Bronchial epithelial cell (primary cell): ENCODE results near the gene MAMLD1. TPM values are rescaled to one million over a fixed set of nuclear protein-coding genes. Genes with fewer than 3 reads are reported as not detected.
A peak's percentile ranks its signal among the peaks of the same experiment; 100 is the strongest.

Source experiments
- DNase-seq: peaks from one replicate; pipeline ENCODE4 v3.0.0-alpha.2; 2010; ENCODE audit warnings: low read depth
- FAIRE-seq: peaks from 2 replicates; lab custom pipeline; 2011; peaks lifted over from hg19 to GRCh38; lab: Jason Lieb, UNC
- H3K27me3 ChIP-seq: 2 replicates; pipeline ENCODE4 v1.5.1; 2011; ENCODE audit warnings: low read length; ENCODE audit not compliant: control insufficient read depth, insufficient read depth
- H3K36me3 ChIP-seq: 2 replicates; pipeline ENCODE4 v1.5.1; 2011; ENCODE audit warnings: low read length; ENCODE audit not compliant: control insufficient read depth, insufficient read depth
- H3K4me3 ChIP-seq: 2 replicates; pipeline ENCODE4 v1.5.1; 2011; ENCODE audit warnings: mild to moderate bottlenecking, low read depth, low read length, control low read depth
- total RNA-seq: library from RNA; depleted of rRNA; stranded (reverse); fragments of >200 nt; gene quantifications from 2 replicates; pipeline ENCODE4 v1.2.1, GENCODE V29; 2014
- TF ChIP-seq, protein P1 (sequence below): IDR thresholded peaks from 2 replicates; pipeline ENCODE4 v1.5.1; 2011; ENCODE audit warnings: mild to moderate bottlenecking, moderate library complexity, low read length, control low read depth, inconsistent platforms; ENCODE audit not compliant: insufficient read depth, severe bottlenecking

MAMLD1 gene
- total RNA-seq, 1 donor from 2014 or later: under 0.01 TPM

- Histone ChIP-seq H3K27me3 (no peaks in the 10 kb centered on the region), H3K4me3 (no peak overlapping the region), H3K36me3 (no peaks in the 10 kb centered on the region)
- TF ChIP-seq, protein P1, sequence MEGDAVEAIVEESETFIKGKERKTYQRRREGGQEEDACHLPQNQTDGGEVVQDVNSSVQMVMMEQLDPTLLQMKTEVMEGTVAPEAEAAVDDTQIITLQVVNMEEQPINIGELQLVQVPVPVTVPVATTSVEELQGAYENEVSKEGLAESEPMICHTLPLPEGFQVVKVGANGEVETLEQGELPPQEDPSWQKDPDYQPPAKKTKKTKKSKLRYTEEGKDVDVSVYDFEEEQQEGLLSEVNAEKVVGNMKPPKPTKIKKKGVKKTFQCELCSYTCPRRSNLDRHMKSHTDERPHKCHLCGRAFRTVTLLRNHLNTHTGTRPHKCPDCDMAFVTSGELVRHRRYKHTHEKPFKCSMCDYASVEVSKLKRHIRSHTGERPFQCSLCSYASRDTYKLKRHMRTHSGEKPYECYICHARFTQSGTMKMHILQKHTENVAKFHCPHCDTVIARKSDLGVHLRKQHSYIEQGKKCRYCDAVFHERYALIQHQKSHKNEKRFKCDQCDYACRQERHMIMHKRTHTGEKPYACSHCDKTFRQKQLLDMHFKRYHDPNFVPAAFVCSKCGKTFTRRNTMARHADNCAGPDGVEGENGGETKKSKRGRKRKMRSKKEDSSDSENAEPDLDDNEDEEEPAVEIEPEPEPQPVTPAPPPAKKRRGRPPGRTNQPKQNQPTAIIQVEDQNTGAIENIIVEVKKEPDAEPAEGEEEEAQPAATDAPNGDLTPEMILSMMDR: no peak
- FAIRE-seq: peak; percentile 76
- no peak for DNase-seq
These were observed 144.9 kb downstream of the MAMLD1 start for GRCh38 chrX:150508018-150508417.

GRCh38 chrX:150508451-150509367, 145.6 kb downstream of the MAMLD1 start:
- no peak overlapping the region for H3K4me3 ChIP-seq
- FAIRE-seq (peak; percentile 55), DNase-seq (no peak)
- no peaks in the 10 kb centered on the region for H3K27me3 ChIP-seq
- TF ChIP-seq, protein P1: no peak
- H3K36me3 ChIP-seq: no peaks in the 10 kb centered on the region

- Histone ChIP-seq H3K27me3 (no peaks in the 10 kb centered on the region), H3K4me3 (no peak overlapping the region), H3K36me3 (no peaks in the 10 kb centered on the region)
- TF ChIP-seq, protein P1: no peak
- DNase-seq (no peak), FAIRE-seq (no peak)
These were observed 146.6 kb downstream of the MAMLD1 start for GRCh38 chrX:150509703-150510102.

DNA sequence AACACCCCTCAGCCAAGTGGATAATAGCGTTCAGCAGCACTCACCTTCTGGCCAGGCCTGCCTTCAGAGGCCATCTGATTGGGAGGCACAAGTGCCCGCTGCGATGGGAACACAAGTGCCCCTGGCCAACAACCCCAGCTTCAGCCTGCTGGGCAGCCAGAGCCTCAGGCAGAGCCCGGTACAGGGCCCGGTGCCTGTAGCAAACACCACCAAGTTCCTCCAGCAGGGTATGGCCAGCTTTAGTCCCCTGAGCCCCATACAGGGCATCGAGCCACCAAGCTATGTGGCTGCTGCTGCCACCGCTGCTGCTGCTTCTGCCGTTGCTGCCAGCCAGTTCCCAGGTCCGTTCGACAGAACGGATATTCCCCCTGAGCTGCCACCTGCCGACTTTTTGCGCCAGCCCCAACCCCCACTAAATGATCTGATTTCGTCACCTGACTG, 149.4 kb downstream of the MAMLD1 start:
- FAIRE-seq: no peak
- H3K27me3 ChIP-seq: no peaks in the 10 kb centered on the region
- no peaks in the 10 kb centered on the region for H3K36me3 ChIP-seq
- TF ChIP-seq, protein P1: no peak
- no peak overlapping the region for H3K4me3 ChIP-seq
- no peak for DNase-seq

DNA sequence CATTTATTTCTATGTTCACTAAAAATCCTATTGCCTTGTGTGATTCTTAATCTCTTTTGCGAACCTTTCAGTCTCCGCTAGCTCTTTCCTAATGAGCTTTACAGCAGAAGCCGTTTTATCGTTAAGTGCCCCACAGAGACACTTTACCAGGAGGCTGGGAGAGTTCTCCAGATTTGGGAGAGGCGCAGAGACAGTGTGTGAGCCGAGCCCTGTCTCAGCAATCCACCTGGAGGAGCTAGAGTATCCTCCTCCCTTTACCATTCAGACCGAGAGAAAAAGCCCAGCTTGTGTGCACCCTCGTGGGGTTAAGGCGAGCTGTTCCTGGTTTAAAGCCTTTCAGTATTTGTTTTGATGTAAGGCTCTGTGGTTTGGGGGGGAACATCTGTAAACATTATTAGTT, 150.4 kb downstream of the MAMLD1 start:
- TF ChIP-seq, protein P1: no peak
- FAIRE-seq: no peak

GRCh38 chrX:150514462-150514861, 151.3 kb downstream of the MAMLD1 start:
- no peak for DNase-seq
- FAIRE-seq: peak; percentile 7
- no peaks in the 10 kb centered on the region for H3K27me3 ChIP-seq
- no peak overlapping the region for H3K4me3 ChIP-seq
- H3K36me3 ChIP-seq: no peaks in the 10 kb centered on the region
- TF ChIP-seq, protein P1: no peak

More for the DNA sequence above, 150.4 kb downstream of the MAMLD1 start:
- H3K36me3 ChIP-seq: no peaks in the 10 kb centered on the region
- H3K4me3 ChIP-seq: no peak overlapping the region
- DNase-seq: no peak
- no peaks in the 10 kb centered on the region for H3K27me3 ChIP-seq
